Measurements from ENCODE around the gene TXNL1.
A peak's percentile ranks its signal among the peaks of the same experiment; 100 is the strongest.
"Not testable (repeated sequence)": the region's sequence is repeated elsewhere in the genome, so short reads cannot be mapped to it uniquely, and the experiment has no call there.

The TXNL1 gene

GRCh38 chr18:56659111-56659510, 20.7 kb upstream of the TXNL1 start:
- Histone ChIP-seq H3K9me3 (ENCODE audit: control insufficient read depth in 1 of 2, low read length in 2 of 2) (no peaks in the 10 kb centered on the region), H3K27me3 (ENCODE audit: low read depth, low read length) (no peaks in the 10 kb centered on the region), H3K4me1 (ENCODE audit: control insufficient read depth in 1 of 2, insufficient read depth in 2 of 2, low read length in 2 of 2) (no peaks in the 10 kb centered on the region), H3K4me3 (ENCODE audit: low read depth in 1 of 2, low read length in 2 of 2) (no peak overlapping the region), H3K27ac (ENCODE audit: low read length) (no peak overlapping the region), H3K36me3 (ENCODE audit: control insufficient read depth in 1 of 2, insufficient read depth in 2 of 2, low read length in 2 of 2) (no peaks in the 10 kb centered on the region)

GRCh38 chr18:56658261-56658660, 19.9 kb upstream of the TXNL1 start:
- Histone ChIP-seq H3K4me1 (ENCODE audit: control insufficient read depth in 1 of 2, insufficient read depth in 2 of 2, low read length in 2 of 2) (no peaks in the 10 kb centered on the region), H3K9me3 (ENCODE audit: control insufficient read depth in 1 of 2, low read length in 2 of 2) (no peaks in the 10 kb centered on the region), H3K27me3 (ENCODE audit: low read depth, low read length) (no peaks in the 10 kb centered on the region), H3K27ac (ENCODE audit: low read length) (no peak overlapping the region), H3K36me3 (ENCODE audit: control insufficient read depth in 1 of 2, insufficient read depth in 2 of 2, low read length in 2 of 2) (no peaks in the 10 kb centered on the region), H3K4me3 (ENCODE audit: low read depth in 1 of 2, low read length in 2 of 2) (no peak overlapping the region)

GRCh38 chr18:56654280-56654679, 15.9 kb upstream of the TXNL1 start:
- peaks cover 8 to 14% of the 10 kb centered on the region in 2 donors for H3K4me1 ChIP-seq (ENCODE audit: control insufficient read depth in 1 of 2, insufficient read depth in 2 of 2, low read length in 2 of 2)
- H3K4me3 ChIP-seq (ENCODE audit: low read depth in 1 of 2, low read length in 2 of 2); H3K36me3 ChIP-seq (ENCODE audit: control insufficient read depth in 1 of 2, insufficient read depth in 2 of 2, low read length in 2 of 2); H3K9me3 ChIP-seq (ENCODE audit: control insufficient read depth in 1 of 2, low read length in 2 of 2); H3K27me3 ChIP-seq (ENCODE audit: low read depth, low read length); H3K27ac ChIP-seq (ENCODE audit: low read length): not testable (repeated sequence)

- Histone ChIP-seq H3K9me3 (ENCODE audit: control insufficient read depth in 1 of 2, low read length in 2 of 2) (no peaks in the 10 kb centered on the region), H3K4me3 (ENCODE audit: low read depth in 1 of 2, low read length in 2 of 2) (peak overlapping the region in 1 of 2 donors; percentile 77), H3K36me3 (ENCODE audit: control insufficient read depth in 1 of 2, insufficient read depth in 2 of 2, low read length in 2 of 2) (no peaks in the 10 kb centered on the region), H3K27ac (ENCODE audit: low read length) (no peak overlapping the region), H3K4me1 (ENCODE audit: control insufficient read depth in 1 of 2, insufficient read depth in 2 of 2, low read length in 2 of 2) (peaks cover 8 to 14% of the 10 kb centered on the region in 2 donors), H3K27me3 (ENCODE audit: low read depth, low read length) (no peaks in the 10 kb centered on the region)
These were observed 14.4 kb upstream of the TXNL1 start for GRCh38 chr18:56652802-56653201.

GRCh38 chr18:56651771-56652092, 13.3 kb upstream of the TXNL1 start:
- peak overlapping the region; percentile 77 to 94 for H3K4me3 ChIP-seq (ENCODE audit: low read depth in 1 of 2, low read length in 2 of 2)
- H3K27me3 ChIP-seq (ENCODE audit: low read depth, low read length), result no peaks in the 10 kb centered on the region
- no peaks in the 10 kb centered on the region for H3K9me3 ChIP-seq (ENCODE audit: control insufficient read depth in 1 of 2, low read length in 2 of 2)
- H3K36me3 ChIP-seq (ENCODE audit: control insufficient read depth in 1 of 2, insufficient read depth in 2 of 2, low read length in 2 of 2), result no peaks in the 10 kb centered on the region
- peak overlapping the region; percentile 53 for H3K27ac ChIP-seq (ENCODE audit: low read length)
- H3K4me1 ChIP-seq (ENCODE audit: control insufficient read depth in 1 of 2, insufficient read depth in 2 of 2, low read length in 2 of 2), result peaks cover 8 to 14% of the 10 kb centered on the region in 2 donors

GRCh38 chr18:56650944-56651770, 12.8 kb upstream of the TXNL1 start, which contains the start of gene WDR7:
Gene WDR7 (plus strand): TSS chr18:56651359. CDS start chr18:56672516, 21,157 bp downstream.
- peaks cover 8 to 14% of the 10 kb centered on the region in 2 donors for H3K4me1 ChIP-seq (ENCODE audit: control insufficient read depth in 1 of 2, insufficient read depth in 2 of 2, low read length in 2 of 2)
- H3K9me3 ChIP-seq (ENCODE audit: control insufficient read depth in 1 of 2, low read length in 2 of 2), result no peaks in the 10 kb centered on the region
- no peaks in the 10 kb centered on the region for H3K27me3 ChIP-seq (ENCODE audit: low read depth, low read length)
- no peaks in the 10 kb centered on the region for H3K36me3 ChIP-seq (ENCODE audit: control insufficient read depth in 1 of 2, insufficient read depth in 2 of 2, low read length in 2 of 2)
- peak within 1 kb of the TSS; percentile 56 for H3K27ac ChIP-seq (ENCODE audit: low read length)
- peak within 1 kb of the TSS; percentile 77 to 94 for H3K4me3 ChIP-seq (ENCODE audit: low read depth in 1 of 2, low read length in 2 of 2)

- no peak overlapping the region for H3K4me3 ChIP-seq (ENCODE audit: low read depth in 1 of 2, low read length in 2 of 2)
- no peaks in the 10 kb centered on the region for H3K36me3 ChIP-seq (ENCODE audit: control insufficient read depth in 1 of 2, insufficient read depth in 2 of 2, low read length in 2 of 2)
- H3K4me1 ChIP-seq (ENCODE audit: control insufficient read depth in 1 of 2, insufficient read depth in 2 of 2, low read length in 2 of 2), result peaks cover 8 to 14% of the 10 kb centered on the region in 2 donors
- no peaks in the 10 kb centered on the region for H3K27me3 ChIP-seq (ENCODE audit: low read depth, low read length)
- H3K27ac ChIP-seq (ENCODE audit: low read length), result no peak overlapping the region
- no peaks in the 10 kb centered on the region for H3K9me3 ChIP-seq (ENCODE audit: control insufficient read depth in 1 of 2, low read length in 2 of 2)
These were observed 11.6 kb upstream of the TXNL1 start for GRCh38 chr18:56649996-56650395.

GRCh38 chr18:56647951-56648893, 9.8 kb upstream of the TXNL1 start:
- no peak overlapping the region for H3K27ac ChIP-seq (ENCODE audit: low read length)
- H3K4me3 ChIP-seq (ENCODE audit: low read depth in 1 of 2, low read length in 2 of 2), result no peak overlapping the region
- H3K4me1 ChIP-seq (ENCODE audit: control insufficient read depth in 1 of 2, insufficient read depth in 2 of 2, low read length in 2 of 2), result peaks cover 8 to 14% of the 10 kb centered on the region in 2 donors
- no peaks in the 10 kb centered on the region for H3K36me3 ChIP-seq (ENCODE audit: control insufficient read depth in 1 of 2, insufficient read depth in 2 of 2, low read length in 2 of 2)
- H3K9me3 ChIP-seq (ENCODE audit: control insufficient read depth in 1 of 2, low read length in 2 of 2), result no peaks in the 10 kb centered on the region
- H3K27me3 ChIP-seq (ENCODE audit: low read depth, low read length), result no peaks in the 10 kb centered on the region

GRCh38 chr18:56647071-56647470, 8.7 kb upstream of the TXNL1 start:
- Histone ChIP-seq H3K36me3 (ENCODE audit: control insufficient read depth in 1 of 2, insufficient read depth in 2 of 2, low read length in 2 of 2) (no peaks in the 10 kb centered on the region), H3K27me3 (ENCODE audit: low read depth, low read length) (no peaks in the 10 kb centered on the region), H3K4me3 (ENCODE audit: low read depth in 1 of 2, low read length in 2 of 2) (no peak overlapping the region), H3K27ac (ENCODE audit: low read length) (no peak overlapping the region), H3K4me1 (ENCODE audit: control insufficient read depth in 1 of 2, insufficient read depth in 2 of 2, low read length in 2 of 2) (peaks cover 3 to 4% of the 10 kb centered on the region in 2 donors), H3K9me3 (ENCODE audit: control insufficient read depth in 1 of 2, low read length in 2 of 2) (no peaks in the 10 kb centered on the region)

GRCh38 chr18:56645415-56646016, 7.1 kb upstream of the TXNL1 start:
- Histone ChIP-seq H3K36me3 (ENCODE audit: control insufficient read depth in 1 of 2, insufficient read depth in 2 of 2, low read length in 2 of 2) (no peaks in the 10 kb centered on the region), H3K9me3 (ENCODE audit: control insufficient read depth in 1 of 2, low read length in 2 of 2) (no peaks in the 10 kb centered on the region), H3K4me3 (ENCODE audit: low read depth in 1 of 2, low read length in 2 of 2) (no peak overlapping the region), H3K27ac (ENCODE audit: low read length) (no peak overlapping the region), H3K4me1 (ENCODE audit: control insufficient read depth in 1 of 2, insufficient read depth in 2 of 2, low read length in 2 of 2) (peaks cover 0 to 1% of the 10 kb centered on the region in 2 donors), H3K27me3 (ENCODE audit: low read depth, low read length) (no peaks in the 10 kb centered on the region)

- no peaks in the 10 kb centered on the region for H3K27me3 ChIP-seq (ENCODE audit: low read depth, low read length)
- no peaks in the 10 kb centered on the region for H3K4me1 ChIP-seq (ENCODE audit: control insufficient read depth in 1 of 2, insufficient read depth in 2 of 2, low read length in 2 of 2)
- no peak overlapping the region for H3K4me3 ChIP-seq (ENCODE audit: low read depth in 1 of 2, low read length in 2 of 2)
- no peaks in the 10 kb centered on the region for H3K9me3 ChIP-seq (ENCODE audit: control insufficient read depth in 1 of 2, low read length in 2 of 2)
- H3K36me3 ChIP-seq (ENCODE audit: control insufficient read depth in 1 of 2, insufficient read depth in 2 of 2, low read length in 2 of 2), result peaks cover 0 to under 1% of the 10 kb centered on the region in 2 donors
- H3K27ac ChIP-seq (ENCODE audit: low read length), result no peak overlapping the region
These were observed 5.0 kb upstream of the TXNL1 start for GRCh38 chr18:56643381-56643780.
